ENCODE data around the gene TRABD2B.

Gene TRABD2B

GRCh38 chr1:47725000-47725473 is 272.1 kb downstream of the TRABD2B start:
- TF ChIP-seq JUND (IDR thresholded peaks at IDR 0.05; ENCODE audit: low read depth) = no peak
- in situ Hi-C loops (cut with HindIII; ENCODE audit: low pct_unique_long_range_greater_than_20kb, low sequenced_read_pairs) = no loop called here
- peak; percentile 47 to 51 for DNase-seq (ENCODE audit: low read depth in 1 of 2, low spot score in 1 of 2)

- in situ Hi-C loops (cut with HindIII; ENCODE audit: low pct_unique_long_range_greater_than_20kb, low sequenced_read_pairs) = no loop called here
- no peak for TF ChIP-seq JUND (IDR thresholded peaks at IDR 0.05; ENCODE audit: low read depth)
- no peak for DNase-seq (ENCODE audit: low read depth in 1 of 2, low spot score in 1 of 2)
These were observed 272.7 kb downstream of the TRABD2B start for GRCh38 chr1:47724432-47724999.

- in situ Hi-C loops (cut with HindIII; ENCODE audit: low pct_unique_long_range_greater_than_20kb, low sequenced_read_pairs) = no loop called here
- no peak for TF ChIP-seq JUND (IDR thresholded peaks at IDR 0.05; ENCODE audit: low read depth)
- DNase-seq (ENCODE audit: low read depth in 1 of 2, low spot score in 1 of 2) = no peak
These were observed 274.1 kb downstream of the TRABD2B start for GRCh38 chr1:47722909-47723580.

- DNase-seq (ENCODE audit: low read depth in 1 of 2, low spot score in 1 of 2) = no peak
- TF ChIP-seq JUND (IDR thresholded peaks at IDR 0.05; ENCODE audit: low read depth) = no peak
- in situ Hi-C loops (cut with HindIII; ENCODE audit: low pct_unique_long_range_greater_than_20kb, low sequenced_read_pairs) = no loop called here
These were observed 275.1 kb downstream of the TRABD2B start for GRCh38 chr1:47722101-47722500.

GRCh38 chr1:47720111-47720510 is 277.1 kb downstream of the TRABD2B start:
- DNase-seq (ENCODE audit: low read depth in 1 of 2, low spot score in 1 of 2) = no peak
- in situ Hi-C loops (cut with HindIII; ENCODE audit: low pct_unique_long_range_greater_than_20kb, low sequenced_read_pairs) = no loop called here
- TF ChIP-seq JUND (IDR thresholded peaks at IDR 0.05; ENCODE audit: low read depth) = no peak

- TF ChIP-seq JUND (IDR thresholded peaks at IDR 0.05; ENCODE audit: low read depth) = no peak
- no peak for DNase-seq (ENCODE audit: low read depth in 1 of 2, low spot score in 1 of 2)
- in situ Hi-C loops (cut with HindIII; ENCODE audit: low pct_unique_long_range_greater_than_20kb, low sequenced_read_pairs) = no loop called here
These were observed 279.8 kb downstream of the TRABD2B start for GRCh38 chr1:47717341-47717740.

GRCh38 chr1:47713975-47714767 is 283.0 kb downstream of the TRABD2B start:
- in situ Hi-C loops (cut with HindIII; ENCODE audit: low pct_unique_long_range_greater_than_20kb, low sequenced_read_pairs) = no loop called here
- DNase-seq (ENCODE audit: low read depth in 1 of 2, low spot score in 1 of 2) = no peak
- TF ChIP-seq JUND (IDR thresholded peaks at IDR 0.05; ENCODE audit: low read depth) = no peak

GRCh38 chr1:47713333-47713953 is 283.7 kb downstream of the TRABD2B start:
- no peak for TF ChIP-seq JUND (IDR thresholded peaks at IDR 0.05; ENCODE audit: low read depth)
- no peak for DNase-seq (ENCODE audit: low read depth in 1 of 2, low spot score in 1 of 2)
- in situ Hi-C loops (cut with HindIII; ENCODE audit: low pct_unique_long_range_greater_than_20kb, low sequenced_read_pairs) = no loop called here

- in situ Hi-C loops (cut with HindIII; ENCODE audit: low pct_unique_long_range_greater_than_20kb, low sequenced_read_pairs) = no loop called here
- TF ChIP-seq JUND (IDR thresholded peaks at IDR 0.05; ENCODE audit: low read depth) = no peak
- no peak for DNase-seq (ENCODE audit: low read depth in 1 of 2, low spot score in 1 of 2)
These were observed 284.4 kb downstream of the TRABD2B start for GRCh38 chr1:47712596-47713299.

- DNase-seq (ENCODE audit: low read depth in 1 of 2, low spot score in 1 of 2) = no peak
- in situ Hi-C loops (cut with HindIII; ENCODE audit: low pct_unique_long_range_greater_than_20kb, low sequenced_read_pairs) = no loop called here
- no peak for TF ChIP-seq JUND (IDR thresholded peaks at IDR 0.05; ENCODE audit: low read depth)
These were observed 285.2 kb downstream of the TRABD2B start for GRCh38 chr1:47711848-47712492.

- DNase-seq (ENCODE audit: low read depth in 1 of 2, low spot score in 1 of 2) = no peak
- in situ Hi-C loops (cut with HindIII; ENCODE audit: low pct_unique_long_range_greater_than_20kb, low sequenced_read_pairs) = no loop called here
- TF ChIP-seq JUND (IDR thresholded peaks at IDR 0.05; ENCODE audit: low read depth) = no peak
These were observed 285.9 kb downstream of the TRABD2B start for GRCh38 chr1:47711184-47711847.
